SW480 (cell line): ENCODE data around the gene SLC47A2.

Experiments used
- DNase-seq: peaks from one replicate; pipeline ENCODE4 v3.0.0-alpha.2; 2016; ENCODE audit warnings: low spot score

SLC47A2 gene

DNA sequence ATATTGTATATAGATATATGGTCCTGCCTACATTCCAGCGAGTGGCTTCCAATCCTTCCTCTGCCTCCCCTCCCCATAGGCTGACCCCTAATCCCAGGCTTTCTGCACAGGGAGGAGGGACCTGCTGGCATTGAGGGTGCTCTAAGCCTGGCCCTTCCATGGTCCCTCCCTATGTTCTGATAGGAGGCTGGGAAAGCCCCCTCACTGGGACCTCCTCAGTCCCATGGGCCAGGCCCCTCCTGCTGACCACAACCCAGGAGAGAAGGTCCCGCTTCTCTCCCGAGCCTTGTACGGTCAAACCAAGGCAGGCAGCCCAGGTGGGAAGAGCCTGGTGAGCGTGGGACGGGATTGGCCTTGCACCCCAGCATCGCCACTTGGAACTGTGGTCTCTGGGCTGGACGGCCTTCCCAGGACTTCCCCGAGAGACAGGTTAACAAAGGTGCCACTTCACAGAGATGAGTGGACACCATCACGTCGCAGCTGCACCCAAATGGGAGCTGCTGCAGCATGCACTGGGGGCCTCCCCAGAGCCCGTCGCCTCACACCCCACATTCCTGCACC, 30.9 kb upstream of the SLC47A2 start:
- DNase-seq: no peak

DNA sequence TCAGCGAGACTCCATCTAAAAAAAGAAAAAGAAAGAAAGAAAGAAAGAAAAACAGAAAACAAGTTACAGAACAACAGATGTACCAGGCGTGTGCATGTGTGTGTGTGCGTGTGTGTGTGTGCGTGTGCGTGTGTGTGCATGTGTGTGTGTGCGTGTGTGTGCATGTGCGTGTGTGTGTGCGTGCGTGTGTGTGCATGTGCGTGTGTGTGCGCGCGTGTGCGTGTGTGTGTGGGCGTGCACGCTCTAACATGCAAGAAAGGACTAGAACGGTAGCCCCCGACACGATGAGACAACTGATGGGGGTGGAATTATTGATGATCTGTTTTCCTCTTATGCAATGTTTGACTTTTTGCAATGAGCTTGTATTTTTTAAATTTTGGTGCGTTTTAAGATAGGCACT, 30.1 kb upstream of the SLC47A2 start:
- no peak for DNase-seq

DNA sequence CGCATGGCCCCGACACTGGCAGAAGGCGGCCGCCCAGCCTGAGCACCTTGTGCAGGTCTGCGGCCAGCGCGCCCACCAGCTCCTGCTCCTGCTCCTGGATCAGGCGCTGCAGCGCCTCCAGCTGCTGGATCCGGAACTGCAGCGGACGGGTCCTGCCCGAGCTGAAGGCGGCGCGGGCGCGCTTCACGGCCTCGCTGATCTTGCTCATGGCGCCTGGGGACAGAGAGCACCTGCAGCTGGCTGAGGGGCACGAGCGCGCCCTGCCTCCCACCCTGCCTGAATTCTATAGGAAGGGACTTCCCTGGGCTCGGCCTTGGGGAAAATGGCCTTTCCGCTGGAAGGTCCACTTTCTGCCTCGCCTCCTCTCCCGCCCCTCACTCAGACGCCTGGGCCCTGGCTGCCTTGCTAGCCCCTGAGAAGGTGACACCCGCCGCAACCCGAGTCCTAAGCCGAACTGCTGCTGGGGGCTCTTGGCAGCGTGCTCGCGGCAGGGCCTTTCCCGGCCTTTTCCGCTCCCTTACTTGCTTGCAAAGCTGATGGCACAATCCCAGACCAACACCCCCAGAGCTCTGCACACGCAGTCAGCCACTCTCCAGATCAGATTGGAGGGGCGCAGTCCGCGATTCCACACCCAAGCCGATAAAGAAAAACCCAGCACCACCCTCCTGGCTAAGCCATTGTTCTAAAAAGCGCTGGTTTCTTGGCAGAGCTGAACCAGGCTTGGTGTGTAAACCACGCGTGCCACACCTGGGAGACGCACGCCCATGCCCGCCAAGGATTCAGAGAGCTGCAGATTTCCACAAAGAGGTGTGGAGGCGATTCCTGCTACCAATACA, 28.8 kb upstream of the SLC47A2 start:
- DNase-seq: peak; percentile 80

DNA sequence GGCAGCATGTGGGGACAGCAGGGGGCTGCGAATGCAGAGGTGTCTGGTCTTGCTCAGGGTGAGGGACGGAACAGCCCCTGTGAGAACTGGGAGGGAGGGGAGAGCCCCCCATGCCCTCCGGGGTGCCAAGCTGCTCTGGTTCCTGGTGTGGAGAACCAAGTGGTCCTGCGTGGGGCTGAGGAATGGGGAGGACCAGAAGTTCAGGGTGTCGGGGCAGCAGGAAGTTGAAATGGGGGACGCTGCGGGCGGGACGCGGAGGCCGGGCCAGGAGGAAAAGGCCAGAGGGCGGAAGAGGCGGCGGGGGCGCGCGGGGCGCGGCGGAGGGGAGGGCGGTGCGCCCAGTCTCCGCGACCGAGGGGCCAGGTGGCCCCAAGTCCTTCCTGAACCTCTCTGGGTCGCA, 28.1 kb upstream of the SLC47A2 start:
- DNase-seq: no peak

DNA sequence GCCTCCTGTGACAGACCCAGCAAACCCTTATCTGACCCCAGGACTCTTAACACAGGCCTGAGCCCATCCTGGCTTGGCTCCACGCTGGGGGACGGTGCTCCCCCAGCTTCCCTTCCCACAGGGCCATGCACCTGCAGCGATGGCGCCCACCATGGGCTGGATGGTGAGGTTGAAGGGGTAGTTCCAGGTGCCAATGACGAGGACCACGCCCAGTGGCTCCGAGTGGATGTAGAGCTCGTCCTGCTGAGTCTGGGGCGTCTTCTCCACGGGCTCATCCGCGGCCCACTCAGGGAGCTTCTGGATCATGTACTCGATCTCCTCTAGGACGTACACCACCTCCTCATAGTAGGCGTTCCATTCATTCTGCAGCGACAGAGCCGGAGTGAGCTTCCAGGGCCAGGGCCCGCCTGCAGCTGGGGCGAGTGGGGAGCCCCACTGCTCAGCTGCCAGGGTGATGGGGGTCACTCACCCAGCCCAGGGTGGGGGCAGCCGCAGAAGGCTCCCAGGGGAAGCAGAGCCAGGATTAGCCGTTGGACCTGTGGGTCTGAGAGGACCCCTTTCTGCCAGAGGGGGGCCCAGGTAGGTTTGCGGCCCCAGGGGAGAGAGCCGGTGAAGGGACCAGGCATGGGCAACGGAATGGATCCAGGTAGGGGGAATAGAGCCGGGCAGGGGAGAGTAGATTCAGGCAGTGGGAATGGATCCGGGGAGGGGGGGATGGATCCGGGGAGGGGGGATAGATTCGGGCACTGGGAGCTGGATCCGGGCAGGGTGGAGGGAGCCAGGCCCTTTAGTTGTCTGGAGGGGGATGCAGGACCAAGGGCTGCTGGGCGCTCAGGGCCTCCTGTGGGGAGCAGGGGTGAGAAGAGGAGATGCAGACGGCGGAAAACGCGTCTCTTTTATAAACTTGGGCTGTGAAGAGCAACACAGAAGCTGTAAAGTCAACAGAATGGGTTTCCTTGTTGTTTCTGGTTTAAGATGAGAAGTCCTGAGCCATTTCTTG, 27.0 kb upstream of the SLC47A2 start:
- no peak for DNase-seq

DNA sequence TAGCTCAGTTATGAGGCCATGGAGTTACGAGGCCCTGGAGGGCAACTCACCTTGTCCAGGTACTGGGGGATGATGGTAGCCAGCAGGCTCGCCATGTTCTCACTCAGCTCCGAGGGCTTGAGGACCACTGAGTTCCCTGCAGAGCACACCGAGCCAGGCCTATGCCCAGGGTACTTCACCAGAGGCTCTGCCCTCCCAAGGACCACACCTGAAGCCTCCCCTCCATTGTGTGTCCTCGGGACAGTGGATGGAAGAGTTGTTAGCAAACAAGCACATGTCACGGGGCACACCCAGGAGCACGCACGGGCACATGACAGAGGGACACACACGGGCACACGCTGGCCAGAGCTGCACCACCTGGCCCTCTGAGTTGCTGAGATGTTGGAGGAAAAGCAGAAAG, 26.1 kb upstream of the SLC47A2 start:
- no peak for DNase-seq

DNA sequence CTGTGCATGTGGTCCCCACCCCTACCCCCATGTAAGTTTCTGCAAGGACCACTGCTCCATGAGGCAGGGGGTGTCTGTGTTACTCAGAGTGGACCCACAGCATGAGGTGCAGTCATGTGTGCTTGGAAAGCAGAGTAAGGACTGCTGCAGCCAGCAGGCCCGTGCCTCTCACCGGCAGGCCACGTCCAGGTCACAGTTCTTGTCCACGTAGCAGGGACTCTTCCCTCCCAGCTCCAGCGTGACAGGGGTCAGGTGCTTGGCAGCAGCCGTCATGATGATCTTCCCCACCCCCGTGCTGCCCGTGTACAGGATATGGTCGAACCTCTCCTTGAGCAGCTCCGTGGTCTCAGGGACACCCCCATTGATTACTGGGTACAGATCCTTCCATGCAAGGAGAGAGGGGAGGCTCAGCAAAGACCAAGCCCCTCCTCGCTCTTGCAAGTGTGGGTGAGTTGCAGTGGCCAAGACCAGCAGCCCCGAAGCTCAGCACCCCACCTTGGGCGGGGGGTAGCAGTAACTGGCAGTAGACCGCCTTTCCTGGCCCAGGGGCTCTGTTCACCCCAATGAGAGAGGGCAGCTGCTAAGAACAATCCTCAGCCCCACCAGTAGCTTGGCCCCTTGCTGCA, 25.6 kb upstream of the SLC47A2 start:
- DNase-seq: no peak

DNA sequence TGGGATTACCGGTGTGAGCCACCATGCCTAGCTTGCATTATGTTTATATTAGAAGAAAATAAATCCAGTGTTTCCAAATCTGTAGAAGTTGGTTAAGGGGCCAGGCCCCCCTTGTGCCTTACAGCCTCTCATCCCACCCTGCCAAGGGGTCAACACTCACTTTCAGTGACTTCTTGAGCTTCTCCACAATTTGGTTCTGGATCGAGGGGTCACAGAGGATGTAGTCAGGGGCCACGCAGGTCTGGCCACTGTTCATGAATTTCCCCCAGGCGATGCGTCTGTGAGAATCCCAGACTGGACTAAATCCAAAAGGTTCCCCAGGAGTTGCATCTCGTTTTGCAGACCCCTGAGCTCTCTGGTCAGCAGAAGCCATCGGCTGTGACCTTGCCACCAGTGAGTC, 24.5 kb upstream of the SLC47A2 start:
- no peak for DNase-seq

DNA sequence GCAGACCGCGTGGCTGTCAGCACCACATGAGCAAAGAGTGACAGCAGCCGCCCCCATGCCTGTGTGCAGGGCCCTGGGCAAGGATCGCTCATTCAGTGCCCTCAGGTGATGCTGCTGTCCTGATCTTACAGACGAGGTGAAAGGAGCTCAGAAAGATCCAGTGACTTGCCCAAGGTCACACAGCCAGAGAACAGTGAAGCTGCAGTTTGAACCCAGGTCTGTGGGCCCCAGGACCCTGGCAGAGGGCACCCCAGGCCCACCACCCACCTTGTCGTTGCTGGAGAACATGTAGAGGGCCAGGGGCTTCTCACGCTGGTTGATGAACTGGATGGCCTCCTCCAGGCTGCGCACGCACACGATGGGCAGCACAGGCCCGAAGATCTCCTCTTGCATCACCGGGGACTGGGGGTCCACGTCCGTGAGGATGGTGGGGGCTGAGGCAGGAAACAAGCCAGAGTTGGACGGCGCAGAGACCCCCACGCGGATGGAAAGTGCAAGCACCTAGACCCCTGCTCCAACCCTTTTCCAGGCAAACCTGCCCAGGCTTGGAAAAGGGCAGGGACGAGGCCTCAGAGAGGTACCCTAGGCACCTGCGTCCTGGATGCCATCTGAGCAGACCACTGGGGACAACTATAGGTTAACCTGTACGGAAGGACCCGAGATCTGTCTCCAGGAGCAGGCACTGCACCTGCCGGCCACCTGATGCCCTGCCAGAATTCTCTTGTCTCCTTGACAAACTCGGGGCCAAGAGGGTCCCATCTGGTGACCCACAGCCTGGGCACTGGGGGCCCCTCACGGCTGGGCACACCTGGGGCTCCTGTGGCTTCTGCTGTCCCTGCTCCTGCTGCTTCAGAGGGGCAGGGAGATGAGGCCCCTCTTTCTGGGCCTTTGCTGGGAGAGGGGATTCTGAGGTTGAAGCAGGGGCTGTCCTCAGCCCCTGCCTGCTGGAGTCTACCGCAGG, 23.1 kb upstream of the SLC47A2 start:
- DNase-seq: no peak

DNA sequence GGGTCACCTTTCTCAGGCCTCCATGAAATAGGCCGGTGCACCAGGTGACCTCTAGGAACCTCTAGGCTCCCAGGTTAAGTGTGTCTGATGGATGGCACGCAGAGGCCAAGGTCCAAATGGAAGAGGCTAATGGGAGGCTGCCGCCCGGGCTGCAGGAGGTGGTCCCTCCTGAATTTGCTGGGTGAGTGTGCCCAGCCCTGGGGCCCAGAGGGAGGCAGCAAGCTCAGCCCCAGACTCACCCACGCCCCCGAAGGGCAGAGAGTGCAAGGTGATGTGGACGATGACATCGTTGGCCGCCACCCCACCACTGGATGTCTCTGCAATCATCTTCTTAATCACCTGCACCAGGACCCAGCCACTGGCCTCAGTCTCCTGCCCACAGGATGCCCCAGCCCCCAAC, 22.4 kb upstream of the SLC47A2 start:
- DNase-seq: no peak

DNA sequence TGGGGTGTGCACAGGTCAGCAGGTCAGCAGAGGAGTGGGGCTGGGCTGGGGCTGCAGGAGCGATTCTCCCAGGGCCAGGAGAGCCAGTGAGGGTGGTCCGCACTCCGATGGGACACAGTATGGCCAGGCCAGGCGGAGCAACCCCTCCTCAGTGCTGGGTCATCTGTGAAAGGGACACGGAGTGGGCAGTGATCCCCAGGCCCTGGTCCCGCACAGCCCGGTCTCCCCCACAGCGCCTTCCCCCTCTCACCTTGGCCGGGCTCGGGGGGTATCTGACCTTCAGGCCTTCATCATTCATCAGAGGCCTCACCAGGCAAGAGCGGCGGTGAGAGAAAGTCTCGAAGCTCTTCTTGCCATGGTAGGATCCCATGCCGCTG, 21.7 kb upstream of the SLC47A2 start:
- no peak for DNase-seq

DNA sequence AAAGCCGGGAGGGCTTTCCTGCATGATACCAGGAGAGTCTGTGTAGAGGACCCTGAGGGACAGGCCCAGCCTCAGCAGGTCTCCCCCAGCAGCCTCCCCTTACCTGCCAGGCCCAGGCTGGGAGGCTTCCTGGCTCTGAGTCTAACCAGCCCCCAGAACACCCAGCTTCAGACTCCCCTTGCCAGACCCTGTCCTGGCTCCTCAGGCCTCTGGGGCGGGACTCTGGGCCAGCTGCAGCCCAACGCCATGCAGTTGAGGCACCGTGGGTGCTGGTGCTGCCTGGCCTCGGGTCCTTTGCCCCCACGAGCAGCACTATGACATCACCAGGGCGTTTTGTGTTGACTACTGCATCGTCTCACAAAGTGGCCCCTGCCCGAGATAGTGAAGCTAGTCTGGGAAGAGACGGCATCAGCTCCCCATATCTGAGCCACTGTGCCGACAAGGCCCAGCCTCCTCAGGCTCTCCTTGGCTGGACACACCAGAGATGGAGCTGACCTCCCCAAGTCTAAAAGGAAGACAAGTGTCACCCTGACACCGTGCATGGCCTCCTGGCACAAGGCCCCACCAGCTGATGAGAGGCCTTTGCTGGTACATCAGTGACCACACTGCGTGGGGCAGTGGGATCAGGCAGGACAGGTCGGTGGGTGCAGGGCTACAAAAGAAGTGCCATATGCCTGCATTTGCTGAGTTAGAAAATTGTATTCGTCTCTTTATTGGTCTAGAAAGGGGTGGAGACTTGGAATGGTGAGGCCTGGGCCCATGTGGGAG, 21.1 kb upstream of the SLC47A2 start:
- no peak for DNase-seq

DNA sequence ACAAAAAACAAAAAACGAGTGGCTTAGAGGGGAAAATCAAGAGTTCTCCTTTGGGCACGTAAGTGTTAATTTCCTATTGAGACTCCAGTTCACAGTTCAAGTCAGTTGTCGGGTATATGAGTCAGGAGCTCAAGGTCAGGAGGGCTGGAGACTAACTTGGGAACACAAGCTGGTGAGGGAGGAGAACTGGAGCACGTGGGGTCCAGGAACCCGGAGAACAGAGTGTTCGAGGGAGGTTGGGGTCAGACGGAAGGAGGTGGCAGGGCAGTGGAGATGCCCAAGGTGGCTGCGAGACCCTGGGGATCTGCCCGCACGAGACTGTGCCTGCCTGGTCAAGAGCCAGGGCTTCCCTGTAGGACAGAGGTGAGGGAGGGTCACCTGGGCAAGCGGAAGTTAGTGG, 19.7 kb upstream of the SLC47A2 start:
- DNase-seq: no peak

DNA sequence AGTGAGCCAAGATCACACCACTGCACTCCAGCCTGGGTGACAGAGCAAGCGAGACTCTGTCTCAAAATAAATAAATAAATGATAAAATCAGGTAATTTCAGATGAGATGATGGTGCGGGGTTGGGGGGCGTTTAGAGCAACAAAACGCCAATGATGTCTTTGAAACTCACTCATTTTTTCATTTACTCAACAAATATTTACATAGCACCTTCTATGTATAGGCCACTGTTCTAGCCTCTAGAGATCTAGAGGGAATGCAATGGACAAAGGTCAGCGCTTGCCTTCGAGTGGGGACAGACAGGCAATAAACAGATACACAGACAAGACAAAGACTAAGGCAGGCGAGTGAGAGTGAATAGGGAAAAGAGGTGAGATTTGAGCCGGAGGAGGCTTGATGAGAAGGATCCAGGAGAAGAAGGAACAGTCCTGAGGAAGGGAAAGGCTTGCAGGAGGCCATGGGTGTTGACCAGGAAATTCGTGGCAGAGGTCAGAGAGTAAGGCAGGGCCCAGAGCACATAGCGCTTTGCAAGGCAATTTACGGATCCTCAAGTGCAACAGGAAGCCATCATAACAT, 17.7 kb upstream of the SLC47A2 start:
- no peak for DNase-seq

DNA sequence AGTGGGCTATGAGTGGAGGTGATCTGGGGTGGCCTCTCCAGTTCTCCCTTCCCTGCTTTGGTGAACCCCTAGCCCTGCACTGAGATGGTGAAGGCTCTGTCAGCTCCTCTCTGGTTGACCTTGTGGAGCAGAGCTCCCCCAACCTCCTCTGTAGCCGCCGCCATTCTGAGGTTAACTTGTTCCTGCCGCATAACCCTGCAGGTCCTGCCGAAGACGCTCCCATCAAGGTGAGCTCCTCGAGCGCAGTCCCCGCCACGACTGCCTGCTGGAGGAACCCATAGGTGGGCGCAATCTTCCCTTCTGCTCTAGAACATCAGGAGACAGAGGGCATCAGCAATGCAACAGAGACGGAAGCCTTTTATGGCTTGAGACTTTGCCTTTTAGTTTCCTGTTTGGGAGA, 15.2 kb upstream of the SLC47A2 start:
- no peak for DNase-seq

DNA sequence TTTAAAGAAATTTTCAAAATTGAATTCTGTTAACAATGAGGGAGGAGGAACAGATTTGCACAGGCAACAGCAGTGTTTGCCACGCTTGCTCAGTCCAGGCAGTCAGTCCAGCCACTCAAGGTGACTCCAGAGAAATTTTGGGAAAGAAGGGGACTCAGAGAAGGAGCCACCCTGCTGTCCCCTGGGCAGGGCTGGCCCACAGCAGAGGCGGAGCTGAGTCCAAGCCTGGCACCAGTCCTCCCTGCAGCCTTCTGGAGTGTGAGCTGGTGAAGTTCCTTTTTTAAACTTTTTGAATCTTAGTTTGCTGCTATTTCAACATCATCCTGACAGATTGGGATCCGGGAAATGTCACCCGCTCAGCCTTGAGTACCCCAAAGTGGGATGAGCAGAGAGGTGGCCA, 14.5 kb upstream of the SLC47A2 start:
- no peak for DNase-seq

DNA sequence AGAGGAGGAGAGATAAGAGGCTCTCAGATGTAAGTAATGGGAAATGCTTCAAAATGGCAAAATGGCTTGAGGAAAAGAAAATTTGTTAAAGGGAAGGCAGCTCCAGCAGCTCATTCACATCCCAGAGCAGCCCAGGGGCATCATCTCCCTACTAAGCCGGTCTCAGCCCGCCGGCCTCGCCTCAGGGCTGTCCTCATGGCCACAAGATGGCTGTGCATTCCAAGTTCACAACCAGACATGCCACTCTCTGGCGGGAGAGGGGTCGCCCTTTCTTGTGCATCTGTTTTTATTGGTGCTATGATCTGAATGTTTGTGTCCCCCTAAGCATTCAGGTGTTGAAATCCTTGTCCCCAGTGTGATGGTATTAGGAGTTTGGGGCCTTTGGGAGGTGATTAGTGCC, 13.5 kb upstream of the SLC47A2 start:
- no peak for DNase-seq

DNA sequence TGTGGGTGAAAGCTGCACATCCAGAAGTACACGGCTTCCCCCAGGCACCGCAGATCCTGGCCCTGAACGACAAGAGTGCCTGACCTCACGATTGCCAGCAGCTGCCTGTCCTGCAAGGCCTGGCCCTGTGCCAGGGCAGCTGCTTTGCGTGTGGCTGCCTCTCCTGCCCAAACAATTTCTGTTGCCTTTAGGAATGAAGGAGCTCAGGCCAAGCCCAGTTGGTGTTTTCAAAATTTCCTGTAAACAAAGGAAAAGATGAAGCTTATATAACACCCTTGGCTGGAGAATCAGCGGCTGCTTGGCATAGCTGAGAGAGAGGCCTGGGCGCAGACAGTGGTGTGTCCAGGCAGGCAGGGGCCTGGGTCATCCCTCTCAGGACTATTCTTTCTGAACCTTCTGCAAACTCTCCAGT, 11.7 kb upstream of the SLC47A2 start:
- DNase-seq: no peak

DNA sequence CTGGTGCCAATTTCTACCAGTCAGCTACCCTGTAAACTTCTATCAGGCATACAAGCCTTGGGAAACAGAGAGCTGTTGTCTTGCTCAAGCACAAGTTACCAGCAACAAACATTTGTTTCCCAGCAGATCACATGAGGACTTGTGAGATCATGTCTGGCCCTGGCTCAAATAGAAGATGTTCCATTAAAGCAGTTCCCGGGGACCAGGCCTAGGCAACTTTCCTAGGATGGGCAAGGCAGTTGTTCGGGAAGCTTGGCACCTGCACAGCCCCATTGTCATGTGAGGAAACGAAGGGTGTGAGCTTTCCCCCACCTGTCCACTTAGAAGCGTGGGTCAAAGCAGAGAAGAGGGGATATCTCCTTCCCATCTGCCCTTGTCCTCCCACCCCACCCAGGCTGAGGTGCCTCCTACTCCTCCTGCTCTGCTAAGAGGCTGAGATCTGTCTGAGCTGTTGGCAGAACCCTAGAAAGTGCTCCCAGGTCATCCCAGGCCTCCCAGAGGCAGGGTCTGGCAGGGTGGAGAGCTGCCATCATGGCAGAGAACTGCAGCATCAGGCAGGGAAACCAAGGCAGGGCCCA, 11.2 kb upstream of the SLC47A2 start:
- no peak for DNase-seq
